HTERT RPE-1 (cell line): ENCODE results near the gene DNAJB12.
"Not testable (repeated sequence)": the region's sequence is repeated elsewhere in the genome, so short reads cannot be mapped to it uniquely, and the experiment has no call there.

Source experiments
- in situ Hi-C: fragments of 300-500 bp; cut with MboI; formaldehyde crosslinking; loops from 4 replicates; pipeline ENCODE4 v1.14.3; 2020; ENCODE audit warnings: low sequenced_read_pairs

The DNAJB12 gene

DNA sequence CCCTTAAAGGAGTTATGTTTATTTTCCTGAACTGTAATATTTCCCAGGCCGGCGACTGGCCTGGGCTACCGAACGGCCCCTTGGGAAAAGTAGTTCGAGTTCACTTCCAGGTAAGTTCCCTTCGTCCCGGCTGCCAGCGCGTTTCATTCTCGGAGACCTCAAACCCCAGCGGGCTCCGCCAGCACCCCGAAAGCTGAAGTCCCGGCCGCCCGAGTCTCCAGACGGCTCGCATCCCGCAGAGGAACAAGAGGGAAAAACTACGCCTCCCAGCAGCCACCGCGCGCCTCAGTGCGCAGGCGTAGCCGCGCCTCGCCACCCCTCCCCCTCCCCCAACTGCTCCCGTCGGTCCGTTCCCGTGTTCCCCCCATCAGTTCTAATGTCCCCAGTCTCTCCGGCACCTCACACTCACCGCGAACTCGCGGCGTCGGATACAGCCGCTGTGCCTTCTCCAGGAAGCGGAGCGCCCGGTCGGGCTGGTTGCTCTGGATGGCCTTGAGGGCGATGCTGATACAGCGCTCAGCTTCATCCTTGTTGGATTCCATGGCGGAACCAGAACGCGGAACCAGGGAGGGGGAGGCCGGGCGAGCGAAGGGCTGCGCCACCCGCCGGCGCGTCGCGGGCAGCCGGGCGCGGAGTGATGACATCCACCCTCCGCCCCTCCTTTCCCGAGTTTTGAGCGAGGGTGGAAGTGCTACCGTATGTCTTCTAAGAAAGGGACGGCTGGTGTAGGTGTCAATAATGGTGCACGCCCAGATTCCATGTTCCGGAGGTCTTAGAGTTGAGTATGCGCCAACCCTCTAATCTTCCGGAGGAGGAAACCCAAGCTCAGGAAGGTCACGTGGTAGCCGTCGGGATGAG is at the start of gene DNAJB12:
TSS of gene DNAJB12 (minus strand) at position 564 of the 858 bp plus-strand sequence. CDS start at position 542, 22 bp downstream.
- in situ Hi-C loops, result no loop called here

DNA sequence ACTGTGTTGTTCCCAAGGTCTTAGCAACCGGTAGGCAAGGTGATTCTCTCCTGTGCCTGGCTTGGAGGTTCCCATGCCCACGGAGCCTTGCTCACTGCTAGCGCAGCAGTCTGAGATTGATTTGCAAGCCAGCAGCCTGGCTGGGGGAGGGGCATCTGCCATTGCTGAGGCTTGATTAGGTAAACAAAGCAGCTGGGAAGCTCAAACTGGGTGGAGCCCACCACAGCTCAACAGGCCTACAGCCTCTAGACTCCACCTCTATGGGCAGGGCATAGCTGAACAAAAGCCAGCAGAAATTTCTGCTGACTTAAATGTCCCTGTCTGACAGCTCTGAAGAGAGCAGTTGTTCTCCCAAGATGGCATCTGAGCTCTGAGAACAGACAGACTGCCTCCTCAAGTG is 40.9 kb upstream of the DNAJB12 start:
- in situ Hi-C loops, result not testable (repeated sequence)

DNA sequence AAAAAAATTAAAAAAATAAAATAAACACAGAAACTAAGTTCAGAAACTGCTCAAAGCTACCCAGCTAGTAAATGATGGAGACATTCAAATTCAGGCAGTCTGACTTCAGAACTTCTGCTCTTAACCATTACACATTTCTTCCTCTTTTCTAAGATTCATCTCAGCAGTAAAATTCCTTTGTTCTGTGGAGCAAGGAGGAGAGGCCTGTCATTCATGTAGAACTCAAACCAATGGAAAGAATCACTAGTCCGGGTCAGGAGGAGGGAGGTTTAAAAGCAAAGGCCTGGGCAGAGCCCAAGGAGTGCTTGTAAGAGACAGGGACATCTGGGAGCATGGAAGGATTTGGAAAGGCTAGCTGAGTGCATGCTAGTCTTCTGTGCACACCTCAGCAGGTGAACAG is 37.9 kb upstream of the DNAJB12 start:
- in situ Hi-C loops, result no loop called here

DNA sequence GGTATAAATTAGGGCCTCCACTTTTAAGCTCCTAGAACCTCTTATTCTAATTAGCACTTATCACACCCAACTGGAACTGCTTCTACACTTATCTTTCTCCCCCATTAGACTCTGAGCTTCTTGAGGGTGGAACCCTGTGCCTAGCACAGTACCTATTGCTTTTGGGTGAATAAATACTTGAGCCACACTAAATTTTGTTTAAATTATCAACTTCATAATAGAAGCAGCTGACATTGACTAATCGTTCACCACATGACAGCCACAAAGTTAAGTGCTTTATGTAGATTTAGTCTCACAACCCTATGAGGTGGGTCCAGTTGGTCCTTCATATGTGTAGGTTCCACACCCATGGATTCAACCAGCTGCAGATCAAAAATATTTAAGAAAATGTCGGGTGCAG is 36.0 kb upstream of the DNAJB12 start:
- in situ Hi-C loops, result no loop called here

DNA sequence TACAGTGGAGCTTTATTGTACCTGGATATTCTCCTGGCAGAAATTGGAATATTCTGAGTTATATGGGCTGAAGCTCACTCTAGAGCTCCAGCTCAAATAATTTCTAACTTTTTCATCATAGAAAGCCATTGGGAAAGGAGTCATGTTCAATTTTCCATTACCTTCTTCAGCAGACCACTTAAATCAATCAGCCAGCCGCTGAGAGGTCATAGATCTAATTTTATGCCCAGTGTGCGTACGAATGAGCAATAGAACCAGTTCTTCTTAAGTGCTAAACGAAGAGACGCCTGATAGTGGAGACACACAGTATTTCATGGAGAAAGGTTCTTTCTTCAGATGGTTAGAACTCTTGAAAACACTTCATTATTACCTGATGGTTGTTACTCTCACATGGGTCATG is 35.0 kb upstream of the DNAJB12 start:
- in situ Hi-C loops, result no loop called here

DNA sequence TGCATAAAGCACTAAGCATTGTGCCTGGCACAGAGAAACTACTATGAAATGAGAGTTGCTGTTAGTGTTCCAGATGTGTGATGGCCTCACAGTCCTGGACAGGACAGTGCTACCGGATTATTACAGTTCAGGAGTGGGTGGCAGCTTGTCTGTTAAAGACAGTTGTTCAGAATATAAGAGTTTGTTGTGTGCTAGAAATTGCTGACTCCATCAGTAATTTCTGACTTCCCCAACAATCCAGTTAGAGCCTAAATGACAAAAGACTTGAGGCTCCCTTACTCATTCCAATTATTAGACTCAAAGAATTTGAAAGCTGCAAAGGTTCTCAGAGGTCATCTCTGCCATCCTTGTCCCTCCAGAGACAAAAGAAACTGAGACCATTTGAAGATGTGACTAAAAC is 34.3 kb upstream of the DNAJB12 start:
- in situ Hi-C loops, result no loop called here

DNA sequence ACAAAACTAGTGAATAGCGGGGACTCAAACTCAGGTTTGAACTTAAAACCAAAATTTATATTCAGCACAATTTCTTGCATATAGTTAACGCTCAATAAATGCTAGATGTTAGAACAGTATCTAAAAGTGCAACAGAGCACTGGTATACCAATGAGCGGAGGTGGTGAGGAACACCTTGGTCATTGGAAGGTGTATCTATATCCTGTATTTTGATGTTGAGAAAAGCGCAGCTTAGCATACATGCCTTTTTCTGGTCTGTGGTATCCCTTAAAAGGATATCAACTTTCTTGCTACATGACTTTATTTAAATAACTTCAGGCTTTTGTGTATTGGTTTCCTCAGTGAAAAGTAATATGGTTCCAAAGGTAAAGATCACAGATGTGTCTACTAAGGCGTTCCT is 33.3 kb upstream of the DNAJB12 start:
- in situ Hi-C loops, result no loop called here

DNA sequence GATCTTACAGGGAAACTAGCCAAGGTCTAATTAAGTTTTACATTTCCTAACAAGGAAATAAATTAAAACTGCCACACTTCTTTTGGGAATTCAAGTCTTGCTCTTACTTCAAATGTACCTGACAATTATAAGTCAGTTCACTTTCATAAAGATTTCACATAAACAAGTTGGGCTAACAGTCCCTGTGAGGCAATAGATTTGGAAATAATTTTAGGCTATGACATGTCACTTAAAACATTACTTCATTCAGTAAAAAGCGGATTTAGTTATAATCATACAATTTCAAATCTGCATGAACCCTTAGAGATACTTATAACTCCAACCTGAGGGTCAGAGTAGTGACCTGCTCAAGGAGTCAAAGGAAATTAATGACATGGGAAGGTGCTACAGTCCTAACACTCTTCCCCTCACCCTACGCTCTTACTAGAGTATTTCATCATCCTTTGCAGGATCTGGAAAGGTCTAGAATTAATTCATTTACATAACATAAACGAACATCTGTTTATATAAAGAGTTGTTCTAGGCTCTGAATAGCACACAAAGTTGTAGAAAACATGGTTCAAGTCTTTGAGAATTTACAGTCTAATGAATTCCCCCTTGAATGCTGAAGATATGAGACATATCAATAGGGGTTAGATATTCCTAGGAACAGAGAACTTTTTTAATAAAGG is 32.3 kb upstream of the DNAJB12 start:
- in situ Hi-C loops, result no loop called here

DNA sequence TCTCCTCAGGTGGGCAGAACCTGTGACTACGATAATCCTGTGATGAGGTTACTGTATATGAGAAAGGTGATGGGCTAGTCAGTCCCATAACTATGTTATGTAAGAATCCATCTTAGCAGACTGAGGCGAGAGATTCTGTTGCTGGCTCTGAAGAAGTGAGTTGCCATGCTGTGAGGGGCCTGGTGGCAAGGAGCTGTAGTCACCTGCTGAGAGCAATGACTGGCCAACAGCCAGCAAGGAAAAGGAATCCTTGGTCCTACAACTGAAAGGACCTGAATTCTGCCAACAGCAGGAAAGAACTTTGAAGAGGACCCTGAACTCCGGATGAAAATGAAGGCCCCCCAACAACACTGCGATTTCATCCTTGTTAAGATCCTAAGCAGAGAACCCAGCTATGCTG is 31.0 kb upstream of the DNAJB12 start:
- in situ Hi-C loops, result no loop called here

DNA sequence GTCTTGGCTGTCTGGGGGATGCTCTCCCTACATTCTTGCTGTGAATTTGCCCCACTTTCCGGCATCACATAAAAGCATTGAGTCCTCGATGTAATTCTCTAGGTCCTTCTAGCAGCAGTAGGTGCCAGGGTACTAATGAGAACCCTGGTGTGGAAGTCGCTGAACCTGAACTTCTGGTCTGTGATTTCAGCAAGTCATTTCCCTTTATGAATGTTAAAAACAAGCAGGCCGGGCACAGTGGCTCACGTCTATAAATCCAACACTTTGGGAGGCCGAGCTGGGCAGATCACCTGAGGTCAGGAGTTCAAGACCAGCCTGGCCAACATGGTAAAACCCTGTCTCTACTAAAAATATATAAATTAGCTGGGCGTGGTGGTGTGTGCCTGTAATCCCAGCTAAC is 30.3 kb upstream of the DNAJB12 start:
- in situ Hi-C loops, result not testable (repeated sequence)

DNA sequence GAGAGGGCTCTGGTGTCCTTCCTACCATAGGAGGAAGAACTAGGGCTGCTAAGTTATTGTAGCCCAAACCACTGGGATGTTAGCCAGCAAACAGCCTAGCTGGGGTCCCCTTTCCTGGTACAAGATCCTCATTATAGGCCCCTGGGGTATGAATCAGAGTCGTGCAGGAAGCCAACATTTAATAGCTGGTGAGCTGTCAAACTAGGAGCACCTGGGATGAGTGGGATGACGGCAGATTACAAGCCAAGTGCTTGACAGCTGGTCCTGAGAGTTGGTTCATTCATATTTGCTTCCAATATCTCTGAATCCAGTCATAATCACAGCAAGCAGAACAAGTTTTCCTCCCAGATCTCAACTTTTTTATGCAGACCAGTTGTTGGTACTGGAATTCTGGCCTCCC is 25.1 kb upstream of the DNAJB12 start:
- in situ Hi-C loops, result no loop called here

DNA sequence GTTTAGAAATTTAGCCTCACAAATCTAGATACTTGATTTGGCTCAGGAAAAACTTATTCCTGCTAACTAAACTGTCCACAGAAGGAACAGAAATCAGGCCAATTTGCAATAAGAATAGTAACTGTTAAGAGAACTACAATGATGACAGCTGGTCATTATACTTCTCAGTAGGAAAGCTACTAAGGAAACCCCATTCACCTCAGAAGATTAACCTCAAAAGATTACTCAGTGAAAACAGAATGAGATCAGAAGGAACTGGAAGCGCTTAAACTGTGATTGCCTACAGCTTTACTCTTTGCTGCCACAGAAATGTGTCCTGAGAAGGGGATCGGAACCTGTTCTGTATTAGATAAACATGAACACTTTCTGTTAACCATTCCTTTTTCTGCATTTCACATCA is 24.3 kb upstream of the DNAJB12 start:
- in situ Hi-C loops, result no loop called here

DNA sequence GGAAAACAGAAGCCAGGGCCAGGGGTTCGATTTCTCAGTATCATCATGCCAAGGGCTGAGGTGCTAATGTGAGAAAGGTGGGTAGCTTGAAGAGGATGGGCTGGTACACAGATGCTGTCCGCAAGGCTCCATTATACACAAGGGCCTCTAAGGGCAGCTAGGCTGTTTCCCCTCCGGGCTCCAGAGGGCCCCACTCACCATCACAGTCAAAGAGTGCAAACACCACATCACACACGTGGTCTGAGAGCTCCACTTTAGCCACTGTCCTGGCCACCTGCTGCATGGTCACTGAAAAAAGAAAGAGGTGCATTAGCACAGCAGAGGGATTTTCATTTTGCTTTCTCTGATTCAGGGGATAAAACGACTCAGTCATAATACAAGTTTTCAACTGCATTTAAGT is 20.9 kb upstream of the DNAJB12 start:
- in situ Hi-C loops, result no loop called here

DNA sequence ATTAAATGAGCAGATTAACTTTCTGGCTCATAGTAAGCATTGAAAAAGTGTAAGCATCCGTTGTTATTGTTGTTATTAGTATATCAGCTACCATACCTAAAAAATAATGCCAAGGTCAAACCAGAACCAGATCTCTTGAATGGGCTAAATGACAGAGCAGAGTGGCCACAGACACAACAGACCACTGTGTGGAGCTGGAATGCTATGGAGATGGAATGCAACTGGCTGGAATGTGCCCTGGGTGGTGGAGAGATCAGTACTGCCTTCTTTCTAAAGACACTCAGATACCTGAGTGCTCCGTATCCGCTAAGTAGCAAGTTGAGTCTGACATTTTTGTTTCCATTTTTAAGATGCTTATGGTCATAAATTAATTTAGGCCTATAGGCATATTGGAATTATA is 20.5 kb upstream of the DNAJB12 start:
- in situ Hi-C loops, result no loop called here

DNA sequence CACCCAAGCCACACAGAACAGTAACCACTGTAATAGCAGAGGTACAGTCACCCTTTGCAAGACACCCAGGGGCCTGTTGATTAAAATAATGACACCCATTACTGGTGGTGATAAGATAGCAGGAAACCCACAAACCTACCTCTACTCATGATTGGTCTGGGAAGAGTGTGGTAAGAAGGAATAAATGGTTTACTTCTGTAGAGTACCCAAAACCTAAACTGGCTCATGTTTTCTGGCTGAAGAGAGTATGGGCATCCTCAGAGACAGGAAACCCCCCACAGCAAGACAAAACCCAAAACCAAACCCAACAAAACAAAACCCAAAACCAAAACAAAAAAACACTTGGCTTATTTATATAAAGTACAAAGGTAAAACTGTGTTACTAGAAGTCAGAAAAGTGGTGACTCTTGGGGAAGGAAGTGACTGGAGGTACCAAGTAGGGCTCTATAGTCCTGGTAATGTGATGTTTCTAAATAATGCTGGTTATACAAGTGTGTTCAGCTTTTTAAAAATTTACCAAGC is 15.5 kb upstream of the DNAJB12 start:
- in situ Hi-C loops, result no loop called here

DNA sequence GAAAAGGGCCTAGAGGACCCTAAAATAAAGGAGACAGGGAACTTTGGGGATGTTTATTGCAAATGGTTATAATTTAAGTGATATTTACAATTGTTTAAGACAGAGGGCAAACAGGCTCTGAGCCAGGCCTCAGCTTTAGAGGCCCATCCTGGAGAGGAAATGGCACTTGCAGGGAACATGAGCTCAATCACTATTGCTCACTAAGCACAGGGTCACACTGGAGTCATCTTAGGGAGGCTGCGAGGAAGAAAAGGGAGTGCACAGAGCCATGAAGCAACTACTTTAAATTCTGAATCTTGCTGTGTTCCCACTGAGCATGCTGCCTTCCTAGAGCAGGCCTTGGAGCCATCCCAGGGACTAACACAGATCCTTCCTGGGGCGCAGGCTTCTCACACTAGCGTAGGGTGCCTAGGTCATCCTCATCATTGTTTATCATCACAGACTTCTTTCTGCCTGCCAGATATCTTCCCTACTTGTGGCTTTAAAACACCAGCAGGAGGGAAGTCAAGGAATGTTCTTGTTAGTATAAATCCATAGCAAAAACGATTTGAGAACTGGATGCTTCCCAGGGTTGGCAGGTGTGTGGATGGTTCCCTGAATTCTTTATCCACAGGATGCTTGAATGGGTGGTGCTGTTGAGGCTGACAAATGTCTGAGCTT is 12.7 kb upstream of the DNAJB12 start:
- in situ Hi-C loops, result no loop called here

DNA sequence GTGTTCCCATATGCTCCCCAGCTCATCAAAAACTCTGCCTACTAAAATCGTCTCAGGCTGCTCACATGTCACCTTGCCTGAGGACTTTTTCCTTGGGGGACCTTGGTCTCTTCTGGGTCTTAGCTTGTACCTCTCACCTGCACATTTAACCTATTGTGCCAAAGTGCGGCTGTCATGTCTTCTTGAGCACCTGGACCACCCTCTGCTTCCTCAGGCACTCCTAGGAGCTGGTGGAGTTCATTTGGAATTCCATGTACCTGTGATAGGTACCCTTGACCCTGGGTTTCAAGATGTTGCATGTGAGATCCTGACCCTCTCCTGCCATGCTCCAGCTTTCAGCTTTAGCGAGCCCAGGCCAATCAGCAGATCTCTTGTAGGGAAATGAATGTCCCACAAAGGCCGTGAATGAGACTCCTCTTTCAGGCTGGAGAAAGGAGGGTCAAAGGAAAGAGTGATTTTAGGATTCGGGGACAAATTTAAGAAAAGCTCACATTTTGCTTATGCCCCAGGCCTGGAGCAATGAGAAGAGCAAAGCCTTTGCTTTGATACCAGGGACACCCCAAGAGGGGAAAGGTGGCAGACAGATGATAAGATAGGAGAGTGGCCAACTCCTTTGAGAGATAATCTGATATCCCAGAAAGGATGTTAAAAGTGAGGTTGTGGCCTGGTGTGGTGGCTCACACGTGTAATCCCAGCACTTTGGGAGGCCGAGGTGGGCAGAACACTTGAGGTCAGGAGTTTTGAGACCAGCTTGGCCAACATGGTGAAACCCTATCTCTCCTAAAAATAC is 10.6 kb upstream of the DNAJB12 start:
- in situ Hi-C loops, result no loop called here

DNA sequence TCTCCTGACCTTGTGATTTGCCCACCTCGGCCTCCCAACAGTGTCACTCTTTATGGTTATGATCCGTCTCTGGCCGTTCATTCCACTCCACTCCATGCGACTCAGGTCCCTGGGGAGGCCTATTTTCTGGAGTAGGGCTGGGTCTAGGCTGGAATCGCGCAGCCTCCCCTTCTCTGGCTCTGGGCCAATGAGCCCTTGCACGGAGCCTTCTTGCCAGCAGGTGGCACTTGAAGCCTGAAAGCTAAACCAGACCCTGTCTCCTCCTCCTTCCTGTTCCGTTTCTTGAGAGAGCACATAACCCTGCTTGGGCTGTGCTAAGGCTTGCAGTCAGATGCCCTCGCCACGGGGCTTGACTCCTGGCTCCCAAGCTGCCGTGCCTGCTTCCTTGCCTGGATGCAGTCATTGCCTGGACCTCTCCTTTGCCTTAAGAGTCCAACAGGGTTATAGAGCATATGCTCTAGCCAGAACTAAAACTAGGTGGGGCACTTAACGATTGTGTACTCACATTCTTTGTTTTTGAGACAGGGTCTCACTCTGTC is 9.6 kb upstream of the DNAJB12 start:
- in situ Hi-C loops, result no loop called here

DNA sequence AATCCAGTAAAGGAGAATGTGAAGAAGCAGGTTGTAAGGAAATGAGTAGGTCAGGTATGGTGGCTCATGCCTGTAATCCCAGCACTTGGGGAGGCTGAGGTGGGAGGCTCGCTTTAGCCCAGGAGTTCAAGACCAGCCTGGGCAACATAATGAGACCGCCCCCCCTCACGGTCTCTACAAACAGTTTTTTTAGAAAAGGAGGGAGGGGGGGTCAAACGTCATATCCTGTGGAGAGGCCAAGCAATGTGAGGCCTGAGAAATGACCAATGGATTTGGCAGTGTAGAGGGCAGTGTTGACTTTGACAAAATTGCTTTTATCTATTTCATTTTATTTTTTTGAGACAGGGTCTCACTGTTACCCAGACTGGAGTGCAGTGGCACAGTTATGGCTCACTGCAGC is 2.3 kb upstream of the DNAJB12 start:
- in situ Hi-C loops, result no loop called here

DNA sequence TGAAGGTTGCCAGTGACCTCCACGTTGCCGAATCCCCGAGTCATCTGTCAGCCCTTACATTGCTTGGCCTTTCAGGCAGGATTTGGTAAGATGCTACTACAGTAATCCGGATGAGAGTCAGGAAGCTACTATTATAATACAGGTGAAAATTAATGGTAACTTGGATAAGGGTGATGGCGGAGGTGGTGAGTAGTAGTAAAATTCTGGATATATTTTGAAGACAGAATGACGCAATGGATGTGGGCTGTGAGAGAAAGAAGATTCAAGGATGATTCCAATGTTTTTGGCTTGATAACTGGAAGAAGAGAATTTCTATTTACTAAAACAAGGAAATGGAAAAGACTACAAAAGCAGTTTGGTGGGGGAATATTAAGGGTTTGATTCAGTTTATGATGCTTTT is 1.4 kb upstream of the DNAJB12 start:
- in situ Hi-C loops, result no loop called here

DNA sequence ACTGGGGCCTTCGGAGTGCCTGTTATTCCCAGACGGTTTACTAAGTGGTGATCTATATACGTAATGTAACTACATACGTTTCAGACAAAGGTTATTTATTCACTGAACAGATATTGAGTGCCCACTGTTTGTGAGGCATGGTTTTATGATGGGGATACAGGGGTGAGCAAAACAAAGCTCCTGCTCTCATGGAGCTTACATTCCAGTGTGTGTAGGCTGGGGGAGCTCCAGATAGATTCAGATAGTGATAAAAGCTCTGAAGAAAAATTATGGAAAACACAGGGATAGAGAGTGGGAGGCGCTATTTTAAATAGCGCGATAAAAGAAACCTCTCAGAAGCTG is 466 bp upstream of the DNAJB12 start:
- in situ Hi-C loops, result no loop called here
